ENCODE results near the gene PPARD. TPM values are rescaled to one million over a fixed set of nuclear protein-coding genes. Genes with fewer than 3 reads are reported as not detected.

Gene PPARD
- total RNA-seq, 1 experiment from 2014 or later: 13.8 TPM

- POLR2A ChIA-PET (ENCODE audit: low non-redundant PET): no interaction called here
- no peak for DNase-seq (ENCODE audit: low spot score)
- TF ChIP-seq EZH2 (IDR thresholded peaks at IDR 0.05; ENCODE audit: borderline replicate concordance, low read depth, low read length, poor library complexity, severe bottlenecking) (no peak), CTCF (conservative IDR thresholded peaks at IDR 0.05; ENCODE audit: low read depth, low read length) (no peak)
- intact Hi-C loops (cut with micrococcal nuclease; ENCODE audit: unreplicated experiment): no loop called here
- BruUV-seq (replicated peaks): no TSS peak
- Histone ChIP-seq H3K27me3 (replicated peaks; ENCODE audit: insufficient read depth, low read depth, low read length, poor library complexity) (no peaks in the 10 kb centered on the region), H3K4me1 (ENCODE audit: insufficient read depth, low read length, poor library complexity, severe bottlenecking) (peaks cover 31% of the 10 kb centered on the region), H3K27ac (ENCODE audit: low read depth, low read length, poor library complexity, severe bottlenecking) (no peak overlapping the region), H3K9me3 (ENCODE audit: low read depth, low read length, poor library complexity, severe bottlenecking) (no peaks in the 10 kb centered on the region), H3K36me3 (ENCODE audit: insufficient read depth, low read length, poor library complexity, severe bottlenecking) (no peaks in the 10 kb centered on the region), H3K4me3 (ENCODE audit: low read depth, low read length, poor library complexity, severe bottlenecking) (no peak overlapping the region)
- CTCF ChIA-PET: no interaction called here
Observed at GRCh38 chr6:35365594-35366203, 23.3 kb downstream of the PPARD start.

GRCh38 chr6:35366204-35366596, 23.8 kb downstream of the PPARD start:
- BruUV-seq (replicated peaks): no TSS peak
- ChIA-PET POLR2A (ENCODE audit: low non-redundant PET) (no interaction called here), CTCF (no interaction called here)
- TF ChIP-seq EZH2 (IDR thresholded peaks at IDR 0.05; ENCODE audit: borderline replicate concordance, low read depth, low read length, poor library complexity, severe bottlenecking): no peak
- no peak for TF ChIP-seq CTCF (conservative IDR thresholded peaks at IDR 0.05; ENCODE audit: low read depth, low read length)
- H3K36me3 ChIP-seq (ENCODE audit: insufficient read depth, low read length, poor library complexity, severe bottlenecking): no peaks in the 10 kb centered on the region
- H3K27me3 ChIP-seq (replicated peaks; ENCODE audit: insufficient read depth, low read depth, low read length, poor library complexity): no peaks in the 10 kb centered on the region
- no peak for DNase-seq (ENCODE audit: low spot score)
- no peak overlapping the region for H3K4me3 ChIP-seq (ENCODE audit: low read depth, low read length, poor library complexity, severe bottlenecking)
- no peaks in the 10 kb centered on the region for H3K9me3 ChIP-seq (ENCODE audit: low read depth, low read length, poor library complexity, severe bottlenecking)
- intact Hi-C loops (cut with micrococcal nuclease; ENCODE audit: unreplicated experiment): no loop called here
- peaks cover 31% of the 10 kb centered on the region for H3K4me1 ChIP-seq (ENCODE audit: insufficient read depth, low read length, poor library complexity, severe bottlenecking)
- no peak overlapping the region for H3K27ac ChIP-seq (ENCODE audit: low read depth, low read length, poor library complexity, severe bottlenecking)

GRCh38 chr6:35367646-35368037, 25.3 kb downstream of the PPARD start:
- intact Hi-C loops (cut with micrococcal nuclease; ENCODE audit: unreplicated experiment): no loop called here
- no peak for TF ChIP-seq CTCF (conservative IDR thresholded peaks at IDR 0.05; ENCODE audit: low read depth, low read length)
- no peak for TF ChIP-seq EZH2 (IDR thresholded peaks at IDR 0.05; ENCODE audit: borderline replicate concordance, low read depth, low read length, poor library complexity, severe bottlenecking)
- no peak overlapping the region for H3K27ac ChIP-seq (ENCODE audit: low read depth, low read length, poor library complexity, severe bottlenecking)
- POLR2A ChIA-PET (ENCODE audit: low non-redundant PET): no interaction called here
- H3K4me1 ChIP-seq (ENCODE audit: insufficient read depth, low read length, poor library complexity, severe bottlenecking): peaks cover 27% of the 10 kb centered on the region
- H3K9me3 ChIP-seq (ENCODE audit: low read depth, low read length, poor library complexity, severe bottlenecking): no peaks in the 10 kb centered on the region
- no peak for DNase-seq (ENCODE audit: low spot score)
- no peaks in the 10 kb centered on the region for H3K27me3 ChIP-seq (replicated peaks; ENCODE audit: insufficient read depth, low read depth, low read length, poor library complexity)
- H3K4me3 ChIP-seq (ENCODE audit: low read depth, low read length, poor library complexity, severe bottlenecking): no peak overlapping the region
- BruUV-seq (replicated peaks): no TSS peak
- CTCF ChIA-PET: no interaction called here
- no peaks in the 10 kb centered on the region for H3K36me3 ChIP-seq (ENCODE audit: insufficient read depth, low read length, poor library complexity, severe bottlenecking)

All from A673 (cell line).